Nephron (organoid): ENCODE measurements around the gene LNX2.

Source experiments
- H3K27ac Mint-ChIP-seq, 3 experiments: 2 replicates each; pipeline ENCODE4 v1.8.0; 2020; ENCODE audit warnings: mixed read lengths in 3 of 3, mild to moderate bottlenecking in 2 of 3, moderate library complexity in 1 of 3
- H3K27me3 Mint-ChIP-seq: 2 replicates; pipeline ENCODE4 v1.8.0; 2021; ENCODE audit warnings: low read depth, mild to moderate bottlenecking, moderate library complexity, mixed read lengths
- H3K36me3 Mint-ChIP-seq: 2 replicates; pipeline ENCODE4 v1.8.0; 2020; ENCODE audit warnings: low read depth, mixed read lengths
- H3K4me1 Mint-ChIP-seq: 2 replicates; pipeline ENCODE4 v1.8.0; 2020; ENCODE audit warnings: mixed read lengths
- H3K4me3 Mint-ChIP-seq, 3 experiments: 2 replicates each; pipeline ENCODE4 v1.8.0; 2020; ENCODE audit warnings: mild to moderate bottlenecking in 3 of 3, mixed read lengths in 3 of 3, moderate library complexity in 2 of 3
- H3K9me3 Mint-ChIP-seq: 2 replicates; pipeline ENCODE4 v1.8.0; 2020; ENCODE audit warnings: mixed read lengths
- TF ChIP-seq, protein P1 (sequence below), 3 experiments: fragments of 200-600 bp; sonication (generic); IDR thresholded peaks; one replicate each; pipeline ENCODE4 v1.5.0; 2021; ENCODE audit warnings: antibody characterized with exemption in 3 of 3; ENCODE audit not compliant: unreplicated experiment in 3 of 3

LNX2 gene

DNA sequence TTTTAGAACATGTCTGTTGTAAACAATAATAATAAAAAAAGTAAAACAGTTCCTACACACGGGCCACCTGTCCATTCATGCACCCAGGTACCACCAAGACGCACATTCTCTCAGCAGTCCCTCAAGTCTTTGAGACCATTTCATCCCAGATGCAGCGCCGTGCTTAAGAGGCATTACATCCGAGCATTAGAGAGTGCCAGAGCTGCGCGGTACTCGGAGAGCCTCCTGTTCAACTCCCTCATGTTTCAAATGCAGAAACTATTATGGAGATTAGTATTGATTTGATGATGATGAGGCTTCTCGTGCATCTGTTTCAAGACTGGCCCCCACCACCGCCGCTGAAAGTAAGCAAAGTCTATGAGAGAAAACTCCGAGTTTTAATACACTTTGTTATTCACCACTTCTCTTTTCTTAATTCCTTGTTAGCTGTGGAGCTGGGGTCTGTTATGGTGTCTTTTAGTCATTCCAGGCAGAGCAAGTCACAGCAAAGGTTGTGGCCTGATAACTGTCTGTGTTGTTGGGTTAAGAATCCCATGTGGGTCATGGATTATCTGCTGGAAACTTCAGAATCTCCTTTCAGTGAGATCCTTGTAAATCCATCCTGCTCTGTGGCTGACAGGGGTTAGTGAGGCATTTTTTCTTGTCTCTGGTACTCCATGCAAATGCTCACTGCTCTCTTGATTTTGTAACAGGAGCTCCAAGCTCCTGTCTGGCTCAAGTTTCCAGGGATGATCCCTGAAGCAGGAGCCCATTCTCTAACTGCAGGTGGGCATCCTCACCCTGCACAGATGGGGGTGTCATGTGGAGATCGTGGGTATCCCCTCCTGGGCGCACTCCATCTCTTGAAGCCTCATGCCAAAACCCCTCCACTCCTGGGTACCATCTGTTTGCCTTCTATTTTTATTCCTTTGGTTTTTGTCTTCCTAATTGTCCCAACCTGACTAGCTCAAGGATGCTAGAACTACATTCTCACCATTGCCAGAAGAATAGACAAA is 95.1 kb downstream of the LNX2 start:
- Mint-ChIP-seq H3K27me3 (peaks cover 25% of the 10 kb centered on the region), H3K4me3 (no peak overlapping the region), H3K4me1 (peaks cover 6% of the 10 kb centered on the region), H3K27ac (no peak overlapping the region), H3K36me3 (no peaks in the 10 kb centered on the region), H3K9me3 (no peaks in the 10 kb centered on the region)
- TF ChIP-seq, protein P1, sequence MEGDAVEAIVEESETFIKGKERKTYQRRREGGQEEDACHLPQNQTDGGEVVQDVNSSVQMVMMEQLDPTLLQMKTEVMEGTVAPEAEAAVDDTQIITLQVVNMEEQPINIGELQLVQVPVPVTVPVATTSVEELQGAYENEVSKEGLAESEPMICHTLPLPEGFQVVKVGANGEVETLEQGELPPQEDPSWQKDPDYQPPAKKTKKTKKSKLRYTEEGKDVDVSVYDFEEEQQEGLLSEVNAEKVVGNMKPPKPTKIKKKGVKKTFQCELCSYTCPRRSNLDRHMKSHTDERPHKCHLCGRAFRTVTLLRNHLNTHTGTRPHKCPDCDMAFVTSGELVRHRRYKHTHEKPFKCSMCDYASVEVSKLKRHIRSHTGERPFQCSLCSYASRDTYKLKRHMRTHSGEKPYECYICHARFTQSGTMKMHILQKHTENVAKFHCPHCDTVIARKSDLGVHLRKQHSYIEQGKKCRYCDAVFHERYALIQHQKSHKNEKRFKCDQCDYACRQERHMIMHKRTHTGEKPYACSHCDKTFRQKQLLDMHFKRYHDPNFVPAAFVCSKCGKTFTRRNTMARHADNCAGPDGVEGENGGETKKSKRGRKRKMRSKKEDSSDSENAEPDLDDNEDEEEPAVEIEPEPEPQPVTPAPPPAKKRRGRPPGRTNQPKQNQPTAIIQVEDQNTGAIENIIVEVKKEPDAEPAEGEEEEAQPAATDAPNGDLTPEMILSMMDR (IDR thresholded peaks at IDR 0.05; ENCODE audit: unreplicated experiment in 3 of 3) = no peak

DNA sequence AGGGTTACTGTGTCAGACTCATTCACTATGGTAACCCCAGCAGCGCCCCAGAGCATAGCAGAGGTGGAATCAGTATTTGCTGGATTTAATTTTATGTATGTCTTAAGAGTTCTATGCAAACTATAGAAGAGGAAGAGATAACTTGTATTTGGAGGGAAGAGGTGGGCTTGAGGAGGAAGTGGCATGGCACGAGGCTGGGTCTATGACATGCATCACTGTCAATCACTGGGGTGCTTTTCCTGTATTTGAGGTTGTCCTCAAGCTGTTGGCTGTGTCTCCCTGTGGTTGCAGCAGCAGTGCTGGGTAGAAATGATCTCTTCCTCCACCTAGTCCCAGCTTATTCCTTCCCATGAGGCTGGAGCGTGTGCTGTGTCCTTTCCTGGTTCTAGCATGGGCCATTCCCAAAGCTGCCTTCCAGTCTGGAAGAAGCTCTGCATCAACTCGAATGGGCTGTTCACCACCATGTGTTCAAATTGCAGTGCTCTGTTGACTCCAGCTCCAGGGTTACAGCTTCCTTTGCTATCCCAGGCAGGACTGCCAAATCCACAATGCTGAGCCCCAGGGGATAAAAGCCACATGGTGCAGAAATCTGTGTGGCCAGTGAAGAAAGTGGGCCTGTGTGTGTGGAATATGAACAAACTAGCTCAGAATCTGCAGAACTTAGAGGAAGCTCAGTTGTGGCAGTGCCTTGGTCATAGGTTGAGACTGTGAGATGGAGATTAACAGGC is 96.8 kb downstream of the LNX2 start:
- peaks cover 6% of the 10 kb centered on the region for H3K4me1 Mint-ChIP-seq
- H3K4me3 Mint-ChIP-seq = no peak overlapping the region
- H3K27ac Mint-ChIP-seq = no peak overlapping the region
- no peaks in the 10 kb centered on the region for H3K36me3 Mint-ChIP-seq
- no peaks in the 10 kb centered on the region for H3K9me3 Mint-ChIP-seq
- TF ChIP-seq, protein P1 (IDR thresholded peaks at IDR 0.05; ENCODE audit: unreplicated experiment in 3 of 3) = no peak
- peaks cover 18% of the 10 kb centered on the region for H3K27me3 Mint-ChIP-seq

GRCh38 chr13:27522847-27523246 is 97.5 kb downstream of the LNX2 start:
- Mint-ChIP-seq H3K27ac (no peak overlapping the region), H3K4me3 (no peak overlapping the region), H3K27me3 (peaks cover 18% of the 10 kb centered on the region), H3K36me3 (no peaks in the 10 kb centered on the region), H3K4me1 (peaks cover 6% of the 10 kb centered on the region), H3K9me3 (no peaks in the 10 kb centered on the region)
- TF ChIP-seq, protein P1 (IDR thresholded peaks at IDR 0.05; ENCODE audit: unreplicated experiment in 3 of 3) = no peak

DNA sequence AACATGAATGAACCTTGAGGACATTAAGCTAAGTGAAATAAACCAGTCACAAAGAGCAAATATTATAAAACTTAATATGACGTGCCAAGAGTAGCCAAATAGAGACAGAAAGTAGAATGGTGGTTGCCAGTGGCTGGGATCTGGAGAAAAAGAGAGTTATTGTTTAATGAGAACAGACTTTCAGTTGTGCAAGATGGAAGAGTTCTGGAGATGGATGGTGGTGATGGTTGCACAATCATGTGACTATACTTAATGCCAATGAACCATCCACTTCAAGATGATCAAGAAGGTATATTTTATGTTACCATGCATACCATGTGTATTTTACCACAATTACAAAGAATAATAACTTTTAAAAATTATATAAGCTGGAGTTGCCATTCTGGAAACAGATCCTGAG is 104.2 kb downstream of the LNX2 start:
- no peak overlapping the region for H3K4me3 Mint-ChIP-seq
- H3K27me3 Mint-ChIP-seq = peaks cover 1% of the 10 kb centered on the region
- H3K36me3 Mint-ChIP-seq = no peaks in the 10 kb centered on the region
- H3K4me1 Mint-ChIP-seq = no peaks in the 10 kb centered on the region
- H3K9me3 Mint-ChIP-seq = no peaks in the 10 kb centered on the region
- H3K27ac Mint-ChIP-seq = no peak overlapping the region
- TF ChIP-seq, protein P1 (IDR thresholded peaks at IDR 0.05; ENCODE audit: unreplicated experiment in 3 of 3) = no peak

GRCh38 chr13:27510082-27510481 is 110.2 kb downstream of the LNX2 start:
- Mint-ChIP-seq H3K9me3 (no peaks in the 10 kb centered on the region), H3K36me3 (no peaks in the 10 kb centered on the region), H3K4me1 (no peaks in the 10 kb centered on the region), H3K27me3 (peaks cover 4% of the 10 kb centered on the region), H3K4me3 (no peak overlapping the region), H3K27ac (no peak overlapping the region)
- TF ChIP-seq, protein P1 (IDR thresholded peaks at IDR 0.05; ENCODE audit: unreplicated experiment in 3 of 3) = no peak
